GM13977 (cell line): ENCODE measurements around the gene NAV3.

Experiments
- DNase-seq: peaks from one replicate; pipeline ENCODE4 v3.0.0; 2012; ENCODE audit warnings: low spot score
- in situ Hi-C: fragments of 300-500 bp; cut with MboI; formaldehyde crosslinking; loops from one replicate; pipeline ENCODE4 v1.12.0; 2022; ENCODE audit warnings: low sequenced_read_pairs, low pct_unique_long_range_greater_than_20kb, mixed read lengths, inconsistent platforms; ENCODE audit not compliant: unreplicated experiment
- TF ChIP-seq, protein P1 (sequence below): IDR thresholded peaks from 2 replicates; pipeline ENCODE4 v1.5.1; 2012; ENCODE audit warnings: mild to moderate bottlenecking, control low read depth; ENCODE audit not compliant: insufficient read depth; ENCODE audit errors: extremely low read depth, missing control alignments

The NAV3 gene

DNA sequence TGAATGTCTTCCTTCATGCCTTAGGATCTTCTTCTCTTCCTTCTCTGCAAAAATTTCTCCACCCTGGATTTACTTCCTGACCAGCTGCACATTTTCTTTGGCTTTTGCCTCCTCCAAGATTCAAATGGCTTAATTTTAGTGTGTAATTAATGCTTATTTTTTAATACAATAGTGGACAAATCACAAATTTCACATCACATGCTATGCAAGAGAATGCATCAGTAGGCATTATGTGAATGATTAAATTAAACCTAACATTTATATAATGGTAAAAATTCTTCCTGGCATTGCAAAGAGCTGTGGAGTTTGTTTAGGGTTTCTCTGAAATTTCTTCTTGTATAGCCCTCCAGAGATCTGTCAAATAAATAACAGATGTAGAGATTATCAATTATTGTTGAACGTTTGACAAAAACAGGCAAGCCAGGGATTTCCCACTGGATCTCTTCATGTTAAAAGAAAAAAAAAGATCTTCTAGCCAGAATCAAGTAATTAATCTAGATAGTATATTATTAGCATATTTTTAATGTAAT, 84.4 kb downstream of the NAV3 start:
- in situ Hi-C loops: no loop called here
- DNase-seq: no peak
- TF ChIP-seq, protein P1, sequence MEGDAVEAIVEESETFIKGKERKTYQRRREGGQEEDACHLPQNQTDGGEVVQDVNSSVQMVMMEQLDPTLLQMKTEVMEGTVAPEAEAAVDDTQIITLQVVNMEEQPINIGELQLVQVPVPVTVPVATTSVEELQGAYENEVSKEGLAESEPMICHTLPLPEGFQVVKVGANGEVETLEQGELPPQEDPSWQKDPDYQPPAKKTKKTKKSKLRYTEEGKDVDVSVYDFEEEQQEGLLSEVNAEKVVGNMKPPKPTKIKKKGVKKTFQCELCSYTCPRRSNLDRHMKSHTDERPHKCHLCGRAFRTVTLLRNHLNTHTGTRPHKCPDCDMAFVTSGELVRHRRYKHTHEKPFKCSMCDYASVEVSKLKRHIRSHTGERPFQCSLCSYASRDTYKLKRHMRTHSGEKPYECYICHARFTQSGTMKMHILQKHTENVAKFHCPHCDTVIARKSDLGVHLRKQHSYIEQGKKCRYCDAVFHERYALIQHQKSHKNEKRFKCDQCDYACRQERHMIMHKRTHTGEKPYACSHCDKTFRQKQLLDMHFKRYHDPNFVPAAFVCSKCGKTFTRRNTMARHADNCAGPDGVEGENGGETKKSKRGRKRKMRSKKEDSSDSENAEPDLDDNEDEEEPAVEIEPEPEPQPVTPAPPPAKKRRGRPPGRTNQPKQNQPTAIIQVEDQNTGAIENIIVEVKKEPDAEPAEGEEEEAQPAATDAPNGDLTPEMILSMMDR: no peak

DNA sequence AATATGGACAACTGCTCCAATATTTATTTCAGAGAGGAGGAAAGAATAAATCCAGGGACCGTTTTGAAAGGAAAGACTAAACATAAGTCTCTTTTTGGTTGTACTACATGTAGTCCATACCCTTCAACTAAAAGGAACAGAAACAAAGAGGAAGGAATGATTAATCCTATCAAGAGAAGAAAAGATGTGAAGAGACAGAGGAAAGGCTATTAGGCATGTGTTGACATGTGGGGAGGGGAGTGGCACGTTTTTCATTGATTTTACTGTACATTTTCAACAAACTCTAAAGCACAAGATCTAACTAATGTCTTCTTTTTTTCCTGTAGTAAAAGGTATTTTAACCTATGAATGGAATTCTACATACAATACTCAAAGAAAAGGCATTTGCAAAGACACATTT, 85.6 kb downstream of the NAV3 start:
- no peak for DNase-seq
- TF ChIP-seq, protein P1: no peak
- in situ Hi-C loops: no loop called here

DNA sequence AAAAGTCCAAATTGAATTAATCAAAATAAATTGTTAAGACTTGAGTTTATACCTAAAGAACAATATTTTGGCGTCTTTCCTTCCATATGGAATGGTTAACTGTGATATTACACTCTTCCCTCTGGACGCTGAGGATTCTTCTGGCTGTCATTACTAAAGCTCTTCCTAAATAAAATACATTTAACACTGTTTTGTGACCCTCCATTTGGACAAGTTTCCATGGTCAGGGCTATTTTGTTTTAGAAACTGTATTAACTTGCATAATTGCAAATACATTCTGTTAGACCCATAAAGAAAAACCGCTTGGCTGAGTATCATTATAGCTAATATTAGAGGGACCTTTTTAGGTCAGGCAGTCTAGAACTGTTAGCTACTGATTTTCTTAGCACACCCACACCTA, 87.4 kb downstream of the NAV3 start:
- TF ChIP-seq, protein P1: no peak
- in situ Hi-C loops: no loop called here
- no peak for DNase-seq

DNA sequence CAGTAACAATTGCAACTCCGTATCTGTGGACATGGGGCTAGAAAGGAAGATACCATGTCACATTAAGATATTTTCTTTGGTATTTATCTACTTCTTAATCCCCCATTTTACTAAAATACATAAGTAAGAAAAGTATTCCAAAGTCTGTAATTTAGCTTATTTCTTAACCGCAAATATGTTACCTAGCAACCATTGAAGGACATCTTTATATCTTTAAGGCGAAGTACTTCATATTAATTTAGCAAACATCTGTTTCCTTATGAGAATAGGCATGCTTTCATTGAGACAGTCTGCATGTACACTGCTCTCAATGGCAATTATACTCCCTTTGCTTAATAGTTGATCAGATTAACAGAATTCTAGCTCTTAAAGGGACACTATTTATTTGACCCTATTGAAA, 88.8 kb downstream of the NAV3 start:
- no peak for DNase-seq
- TF ChIP-seq, protein P1: no peak
- in situ Hi-C loops: no loop called here

DNA sequence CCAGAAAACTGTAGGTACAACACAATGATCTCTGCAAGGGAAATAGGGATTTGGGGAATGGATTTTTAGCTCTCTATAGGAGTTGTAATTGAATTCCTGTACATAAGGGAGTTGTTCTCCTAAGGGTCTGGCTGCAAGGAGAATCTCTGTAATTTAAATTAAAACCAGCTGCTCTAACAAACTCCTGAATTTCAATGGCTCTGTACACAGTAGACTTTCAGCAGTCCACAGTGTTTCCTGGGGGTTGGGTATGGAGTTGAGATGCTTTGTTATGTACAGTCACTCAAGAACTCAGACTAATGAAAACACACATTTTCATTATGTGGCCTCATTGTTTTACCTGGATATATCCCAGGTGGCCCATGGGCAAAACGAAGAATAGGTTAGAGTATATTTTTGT, 93.2 kb downstream of the NAV3 start:
- TF ChIP-seq, protein P1: no peak

DNA sequence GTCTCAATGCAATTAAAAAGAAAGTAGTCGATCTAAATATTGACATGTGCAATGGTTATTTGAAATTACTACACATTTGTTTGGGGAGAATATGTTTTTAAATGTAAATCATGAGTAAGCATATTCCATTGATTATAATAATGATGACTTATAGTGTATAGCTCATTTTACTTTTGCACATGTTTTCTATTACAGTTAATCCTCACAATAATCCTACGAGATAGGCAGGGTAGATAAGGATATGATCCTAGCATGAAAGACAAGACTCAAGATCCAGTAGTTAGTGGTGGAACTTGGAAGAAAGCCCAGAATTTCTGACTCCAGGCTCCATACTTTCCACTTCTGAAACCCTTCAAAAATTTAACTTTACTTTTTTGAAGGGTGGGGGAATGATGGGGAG, 94.0 kb downstream of the NAV3 start:
- in situ Hi-C loops: loop anchor here (10.0 kb wide), 1 partner anchor 200 kb away; no protein-coding TSS in a partner anchor
- TF ChIP-seq, protein P1: no peak

More for the DNA sequence above, 93.2 kb downstream of the NAV3 start:
- DNase-seq: no peak
- in situ Hi-C loops: loop anchor here (10.0 kb wide), 1 partner anchor 199 kb away; no protein-coding TSS in a partner anchor

More for the DNA sequence above, 94.0 kb downstream of the NAV3 start:
- DNase-seq: no peak
